LNCAP (cell line): ENCODE results near the gene ACO1.

Experiments used
- TF ChIP-seq, protein P1 (sequence below): fragments of 450-650 bp; IDR thresholded peaks from 2 replicates; pipeline ENCODE4 v1.5.1; 2017; ENCODE audit warnings: mild to moderate bottlenecking

Gene ACO1

DNA sequence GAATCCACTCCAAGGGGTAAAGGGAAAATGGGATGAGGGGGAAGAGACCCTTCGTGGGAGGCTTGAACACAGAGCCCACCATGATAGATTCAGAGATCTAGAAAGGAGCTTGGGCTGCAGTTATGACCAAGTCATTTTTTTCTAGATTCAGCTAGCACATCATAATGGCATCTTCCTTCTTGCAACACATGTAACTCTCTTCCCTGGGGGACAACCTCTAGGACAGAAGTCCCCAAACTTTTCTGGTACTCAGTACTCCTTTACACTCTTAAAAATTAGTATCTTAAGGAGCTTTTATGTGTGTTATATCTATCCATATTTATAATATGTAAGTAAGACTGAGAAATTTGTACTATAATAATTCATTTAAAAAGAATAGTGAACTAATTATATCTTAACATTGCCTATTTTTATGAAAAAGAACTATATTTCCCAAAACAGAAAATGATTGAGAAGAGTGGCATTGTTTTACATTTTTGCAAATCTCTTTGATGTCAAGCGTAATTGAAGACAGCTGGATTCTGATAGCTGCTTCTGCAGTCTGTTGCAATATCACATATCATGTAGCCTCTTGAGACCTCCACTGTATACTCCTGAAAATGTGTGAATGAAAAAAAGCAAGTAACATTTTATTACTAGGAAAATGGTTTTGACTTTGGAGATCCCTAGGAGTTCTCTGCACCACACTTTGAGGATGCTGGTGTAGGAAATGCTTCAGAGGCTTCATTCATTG is 875 bp downstream of the ACO1 start:
- TF ChIP-seq, protein P1, sequence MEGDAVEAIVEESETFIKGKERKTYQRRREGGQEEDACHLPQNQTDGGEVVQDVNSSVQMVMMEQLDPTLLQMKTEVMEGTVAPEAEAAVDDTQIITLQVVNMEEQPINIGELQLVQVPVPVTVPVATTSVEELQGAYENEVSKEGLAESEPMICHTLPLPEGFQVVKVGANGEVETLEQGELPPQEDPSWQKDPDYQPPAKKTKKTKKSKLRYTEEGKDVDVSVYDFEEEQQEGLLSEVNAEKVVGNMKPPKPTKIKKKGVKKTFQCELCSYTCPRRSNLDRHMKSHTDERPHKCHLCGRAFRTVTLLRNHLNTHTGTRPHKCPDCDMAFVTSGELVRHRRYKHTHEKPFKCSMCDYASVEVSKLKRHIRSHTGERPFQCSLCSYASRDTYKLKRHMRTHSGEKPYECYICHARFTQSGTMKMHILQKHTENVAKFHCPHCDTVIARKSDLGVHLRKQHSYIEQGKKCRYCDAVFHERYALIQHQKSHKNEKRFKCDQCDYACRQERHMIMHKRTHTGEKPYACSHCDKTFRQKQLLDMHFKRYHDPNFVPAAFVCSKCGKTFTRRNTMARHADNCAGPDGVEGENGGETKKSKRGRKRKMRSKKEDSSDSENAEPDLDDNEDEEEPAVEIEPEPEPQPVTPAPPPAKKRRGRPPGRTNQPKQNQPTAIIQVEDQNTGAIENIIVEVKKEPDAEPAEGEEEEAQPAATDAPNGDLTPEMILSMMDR = no peak

DNA sequence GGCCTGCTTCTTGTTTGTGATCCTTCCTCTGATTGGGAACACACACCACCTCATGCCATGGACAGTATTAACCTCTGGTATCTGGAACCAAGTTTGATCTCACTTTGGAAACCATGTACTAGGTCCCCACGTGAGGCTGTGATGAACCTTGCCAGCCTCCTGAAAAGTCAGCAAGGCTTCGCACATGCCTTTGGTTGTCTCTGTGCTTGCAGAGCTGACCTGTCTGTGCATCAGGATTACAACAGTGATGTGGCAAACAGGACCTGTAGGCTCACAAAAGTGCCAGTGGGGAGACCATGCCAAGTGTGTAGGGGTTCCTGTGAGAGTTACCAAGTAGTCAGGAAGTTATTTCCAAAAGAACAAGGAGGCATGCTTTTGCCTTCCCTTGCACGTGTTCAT is 1.4 kb downstream of the ACO1 start:
- TF ChIP-seq, protein P1 = no peak

DNA sequence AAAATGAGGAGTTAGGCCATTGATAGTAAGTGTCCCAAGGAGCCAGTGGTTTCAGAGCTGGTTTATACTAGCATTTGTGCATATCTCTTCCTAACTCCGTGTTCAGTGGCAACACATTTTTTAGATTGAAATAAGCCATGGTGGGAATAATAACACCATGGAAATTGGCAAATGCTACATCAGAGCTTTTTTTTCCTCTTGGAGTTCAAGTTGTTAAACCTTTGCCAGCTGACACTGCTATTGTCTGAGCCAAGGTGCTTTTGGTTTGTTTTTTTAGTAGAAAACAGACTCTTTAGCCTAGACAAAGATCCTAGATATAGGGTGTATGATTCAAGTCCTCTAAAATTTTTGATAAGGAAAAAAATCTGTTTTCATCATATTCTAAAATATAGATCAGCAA is 2.8 kb downstream of the ACO1 start:
- TF ChIP-seq, protein P1 = no peak

DNA sequence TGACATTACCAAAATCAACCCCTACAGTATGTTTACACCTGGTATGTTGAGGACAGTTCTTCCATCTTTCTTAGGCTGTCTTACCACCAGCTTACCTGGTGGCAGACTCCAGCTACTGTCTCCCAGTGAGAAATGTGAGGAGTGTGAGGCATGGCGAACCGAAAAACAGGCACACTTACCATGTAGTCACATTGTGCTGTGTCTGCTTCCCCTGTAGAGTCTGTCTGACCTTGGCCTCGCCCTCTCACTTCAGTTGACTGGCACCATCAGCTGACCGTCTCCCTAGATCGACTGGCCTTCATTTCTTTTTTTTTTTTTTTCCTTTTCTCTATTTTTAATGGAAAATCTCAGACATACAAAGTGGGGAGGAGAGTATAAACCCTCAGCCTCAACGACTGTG is 4.9 kb downstream of the ACO1 start:
- TF ChIP-seq, protein P1 = no peak

DNA sequence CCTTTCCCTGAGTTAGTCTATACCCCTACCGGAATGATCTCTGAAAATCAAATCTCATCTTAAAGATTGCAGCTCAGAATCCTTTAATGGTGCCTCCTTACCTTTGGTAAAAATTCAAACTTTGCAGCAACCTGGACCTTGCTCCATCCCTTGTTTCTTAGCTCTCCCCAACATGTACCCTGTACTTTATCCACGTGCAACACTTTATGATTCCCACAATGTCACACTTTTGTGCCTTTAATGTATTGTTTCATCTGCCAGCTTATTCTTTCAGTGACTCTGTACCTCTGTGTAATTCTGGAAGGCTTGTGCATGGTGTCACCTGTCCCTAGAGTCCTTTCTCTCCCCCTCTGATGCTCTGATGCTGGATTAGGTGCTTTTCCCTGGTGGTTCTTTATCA is 9.5 kb downstream of the ACO1 start:
- TF ChIP-seq, protein P1 = no peak

DNA sequence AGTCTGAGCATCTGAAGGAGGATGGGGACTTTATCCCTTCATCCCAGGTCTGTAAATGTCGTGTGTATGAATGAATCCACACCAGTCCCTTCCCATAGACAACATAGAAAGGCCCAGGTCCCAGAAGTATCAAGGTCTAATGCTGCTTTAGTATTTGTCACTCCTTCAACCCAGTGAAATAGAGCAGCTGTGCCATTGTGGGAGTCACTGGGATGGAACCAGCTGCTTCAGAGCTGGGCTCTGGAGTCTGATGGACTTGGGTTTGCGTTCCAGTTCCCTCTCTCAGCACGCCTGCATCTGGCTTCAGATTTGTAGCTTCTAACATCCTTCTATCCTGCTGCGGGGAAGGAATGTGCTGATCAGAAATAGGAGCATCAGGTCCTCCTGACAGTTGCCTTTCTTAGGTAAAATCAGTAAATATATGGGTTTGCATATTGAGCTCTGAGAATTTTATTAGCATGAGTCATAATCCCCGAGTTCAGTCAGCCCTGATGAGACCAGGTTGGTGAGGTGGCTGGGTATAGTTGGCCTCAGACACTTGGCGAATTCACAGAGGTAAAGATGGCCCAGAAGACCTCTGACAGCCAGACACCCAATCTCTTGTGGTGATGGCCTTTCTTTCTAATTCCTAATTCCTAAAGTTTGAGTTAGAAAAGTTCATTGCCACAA is 10.1 kb downstream of the ACO1 start:
- TF ChIP-seq, protein P1 = no peak

DNA sequence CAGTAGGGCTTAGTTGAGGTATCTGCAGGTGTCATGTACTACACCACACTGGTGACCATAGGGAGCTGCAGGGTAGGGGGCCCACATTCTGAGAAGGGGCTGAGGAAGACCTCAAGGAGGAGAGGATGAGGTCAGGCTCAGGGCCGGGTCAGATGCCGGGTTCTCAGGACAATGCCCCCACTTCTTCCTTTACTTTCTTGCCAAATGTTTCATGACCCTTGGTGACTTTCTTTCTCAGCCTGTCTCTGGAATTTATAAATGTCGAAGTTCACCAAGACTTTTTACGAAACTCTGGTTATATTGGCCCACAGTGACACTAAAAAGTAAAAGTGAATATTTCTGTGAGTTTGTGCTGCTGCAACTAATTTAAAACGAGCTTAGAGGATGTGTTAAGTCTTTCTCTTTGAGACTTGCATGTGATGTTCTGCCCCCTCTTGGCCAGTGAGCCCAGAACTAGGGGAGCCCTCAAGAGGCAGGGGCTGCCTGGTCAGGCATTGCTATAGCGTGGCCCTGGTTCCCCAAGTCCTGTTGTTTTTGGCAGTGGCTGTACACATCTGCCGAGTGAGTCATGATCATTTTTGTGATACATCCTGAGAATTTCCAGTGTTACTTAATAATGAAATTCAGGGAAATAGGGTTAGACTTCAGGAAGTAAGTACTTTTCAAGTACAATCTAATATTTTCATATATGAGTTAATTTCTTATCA is 11.2 kb downstream of the ACO1 start:
- TF ChIP-seq, protein P1 = no peak
